ENCODE data around the gene NOS1AP.
"Not testable (repeated sequence)": the region's sequence is repeated elsewhere in the genome, so short reads cannot be mapped to it uniquely, and the experiment has no call there.

Gene NOS1AP

GRCh38 chr1:162060314-162060713 is 9.2 kb upstream of the NOS1AP start:
- no peak for DNase-seq

- DNase-seq: no peak
Measured at GRCh38 chr1:162062542-162063015, 6.9 kb upstream of the NOS1AP start.

- DNase-seq: no peak
Measured at GRCh38 chr1:162065016-162065415, 4.5 kb upstream of the NOS1AP start.

GRCh38 chr1:162066836-162067235 is 2.7 kb upstream of the NOS1AP start:
- not testable (repeated sequence) for DNase-seq

GRCh38 chr1:162067466-162067865 is 2.0 kb upstream of the NOS1AP start:
- DNase-seq: no peak

- no peak for DNase-seq
Measured at GRCh38 chr1:162068301-162068700, 1.2 kb upstream of the NOS1AP start.

GRCh38 chr1:162070094-162070748 is 730 bp downstream of the NOS1AP start:
- DNase-seq: no peak

- no peak for DNase-seq
Measured at GRCh38 chr1:162070825-162071224, 1.3 kb downstream of the NOS1AP start.

- DNase-seq: no peak
Measured at GRCh38 chr1:162072740-162073139, 3.2 kb downstream of the NOS1AP start.

GRCh38 chr1:162074276-162075005 is 5.0 kb downstream of the NOS1AP start:
- no peak for DNase-seq

- DNase-seq: no peak
Measured at GRCh38 chr1:162075862-162076261, 6.4 kb downstream of the NOS1AP start.

- DNase-seq: no peak
Measured at GRCh38 chr1:162077648-162078299, 8.3 kb downstream of the NOS1AP start.

GRCh38 chr1:162079030-162079429 is 9.5 kb downstream of the NOS1AP start:
- no peak for DNase-seq

- DNase-seq: no peak
Measured at GRCh38 chr1:162080472-162081015, 11.1 kb downstream of the NOS1AP start.

GRCh38 chr1:162081316-162081715 is 11.8 kb downstream of the NOS1AP start:
- DNase-seq: no peak

- DNase-seq: not testable (repeated sequence)
Measured at GRCh38 chr1:162082080-162082479, 12.6 kb downstream of the NOS1AP start.

GRCh38 chr1:162083273-162083672 is 13.8 kb downstream of the NOS1AP start:
- DNase-seq: no peak

GRCh38 chr1:162085991-162086390 is 16.5 kb downstream of the NOS1AP start:
- DNase-seq: no peak

GRCh38 chr1:162087111-162087510 is 17.6 kb downstream of the NOS1AP start:
- no peak for DNase-seq

- DNase-seq: no peak
Measured at GRCh38 chr1:162087574-162087973, 18.1 kb downstream of the NOS1AP start.

GRCh38 chr1:162088281-162088969 is 18.9 kb downstream of the NOS1AP start:
- no peak for DNase-seq

GRCh38 chr1:162089748-162090147 is 20.3 kb downstream of the NOS1AP start:
- no peak for DNase-seq

- no peak for DNase-seq
Measured at GRCh38 chr1:162090378-162090777, 20.9 kb downstream of the NOS1AP start.
